Measurements from ENCODE around the gene GON4L. TPM values are rescaled to one million over a fixed set of nuclear protein-coding genes. Genes with fewer than 3 reads are reported as not detected.
"Not testable (repeated sequence)": the region's sequence is repeated elsewhere in the genome, so short reads cannot be mapped to it uniquely, and the experiment has no call there.

GON4L gene
- polyA plus RNA-seq, 1 of the 3 experiments (the other 2 are of a cell fraction), result 16.5 TPM

DNA sequence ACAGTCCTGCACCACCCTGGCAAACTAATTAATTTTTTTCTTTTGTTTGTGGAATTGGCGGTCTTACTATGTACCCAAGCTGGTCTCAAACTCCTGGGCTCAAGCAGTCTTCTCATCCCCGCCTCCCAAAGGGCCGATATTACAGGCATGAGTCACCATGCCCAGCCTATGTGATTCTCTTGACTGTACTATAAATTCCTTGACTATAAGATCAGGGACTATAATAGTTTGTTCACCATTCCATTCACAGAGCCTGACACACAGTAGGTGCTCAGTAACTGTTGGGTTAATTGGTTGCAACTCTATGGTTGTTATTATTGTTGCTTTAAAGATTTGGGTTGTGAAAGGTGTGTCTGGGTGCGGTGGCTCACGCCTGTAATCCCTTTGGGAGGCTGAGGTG lies 150.9 kb downstream of the GON4L start:
- Histone ChIP-seq H3K27ac (ENCODE audit: low read depth in 2 of 2, low read length in 1 of 2) (no peak overlapping the region), H3K9me3 (0 out of 2 replicates have a peak, but pooled peaks cover 7% of the 10 kb centered on the region), H2AFZ (ENCODE audit: low read depth) (no peak overlapping the region), H3K27me3 (ENCODE audit: insufficient read depth) (no peaks in the 10 kb centered on the region), H3K4me1 (ENCODE audit: control insufficient read depth in 1 of 2, insufficient read depth in 2 of 2, low read depth in 1 of 2, low read length in 1 of 2) (no peaks in the 10 kb centered on the region), H3K4me2 (no peak overlapping the region), H4K20me1 (ENCODE audit: insufficient read depth) (peaks cover 8% of the 10 kb centered on the region; the same call in 1 of the 2 replicates), H3K9me2 (no peaks in the 10 kb centered on the region), H3K9ac (no peak overlapping the region), H3K36me3 (replicated peaks in 1 of 2; ENCODE audit: control insufficient read depth in 1 of 2, insufficient read depth in 2 of 2, low read length in 1 of 2) (peaks cover 6 to 25% of the 10 kb centered on the region in 2 experiments), H3K79me2 (ENCODE audit: insufficient read depth) (peaks cover 83% of the 10 kb centered on the region), H3K4me3 (ENCODE audit: low read depth in 2 of 2, low read length in 1 of 2) (no peak overlapping the region), H3F3A (replicated peaks; ENCODE audit: insufficient read depth) (no peaks in the 10 kb centered on the region)
- CTCF ChIA-PET, result interaction anchor here (1.2 kb wide), 1 partner anchor 42 kb away, joined by 4 read pairs; no protein-coding TSS in a partner anchor
- no peak for DNase-seq
- 85% methylated on average over 5 of the region's 5 CpGs for WGBS (ENCODE audit: low lambda C conversion rate)
- no peak for TF ChIP-seq JUND (IDR thresholded peaks at IDR 0.05)
- TF ChIP-seq, protein P1, sequence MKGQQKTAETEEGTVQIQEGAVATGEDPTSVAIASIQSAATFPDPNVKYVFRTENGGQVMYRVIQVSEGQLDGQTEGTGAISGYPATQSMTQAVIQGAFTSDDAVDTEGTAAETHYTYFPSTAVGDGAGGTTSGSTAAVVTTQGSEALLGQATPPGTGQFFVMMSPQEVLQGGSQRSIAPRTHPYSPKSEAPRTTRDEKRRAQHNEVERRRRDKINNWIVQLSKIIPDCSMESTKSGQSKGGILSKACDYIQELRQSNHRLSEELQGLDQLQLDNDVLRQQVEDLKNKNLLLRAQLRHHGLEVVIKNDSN (IDR thresholded peaks at IDR 0.05; ENCODE audit: borderline replicate concordance, low read depth), result no peak
- TF ChIP-seq MEF2A (IDR thresholded peaks at IDR 0.05; ENCODE audit: borderline replicate concordance, low read depth), result no peak
- TF ChIP-seq FOXJ3 (CRISPR knock-in tag; IDR thresholded peaks at IDR 0.05), result no peak
- TF ChIP-seq SMC3 (IDR thresholded peaks at IDR 0.05; ENCODE audit: low read depth, low read length), result no peak
- no peak for TF ChIP-seq GABPA (IDR thresholded peaks at IDR 0.05; ENCODE audit: low read depth)
- no peak for TF ChIP-seq YY1 (IDR thresholded peaks at IDR 0.05; ENCODE audit: low read depth)
- no peak for TF ChIP-seq PBX3 (IDR thresholded peaks at IDR 0.05)
- TF ChIP-seq IRF3 (IDR thresholded peaks at IDR 0.05; ENCODE audit: low read depth, low read length), result no peak
- TF ChIP-seq ELF1 (IDR thresholded peaks at IDR 0.05), result no peak
- TF ChIP-seq, protein P2, sequence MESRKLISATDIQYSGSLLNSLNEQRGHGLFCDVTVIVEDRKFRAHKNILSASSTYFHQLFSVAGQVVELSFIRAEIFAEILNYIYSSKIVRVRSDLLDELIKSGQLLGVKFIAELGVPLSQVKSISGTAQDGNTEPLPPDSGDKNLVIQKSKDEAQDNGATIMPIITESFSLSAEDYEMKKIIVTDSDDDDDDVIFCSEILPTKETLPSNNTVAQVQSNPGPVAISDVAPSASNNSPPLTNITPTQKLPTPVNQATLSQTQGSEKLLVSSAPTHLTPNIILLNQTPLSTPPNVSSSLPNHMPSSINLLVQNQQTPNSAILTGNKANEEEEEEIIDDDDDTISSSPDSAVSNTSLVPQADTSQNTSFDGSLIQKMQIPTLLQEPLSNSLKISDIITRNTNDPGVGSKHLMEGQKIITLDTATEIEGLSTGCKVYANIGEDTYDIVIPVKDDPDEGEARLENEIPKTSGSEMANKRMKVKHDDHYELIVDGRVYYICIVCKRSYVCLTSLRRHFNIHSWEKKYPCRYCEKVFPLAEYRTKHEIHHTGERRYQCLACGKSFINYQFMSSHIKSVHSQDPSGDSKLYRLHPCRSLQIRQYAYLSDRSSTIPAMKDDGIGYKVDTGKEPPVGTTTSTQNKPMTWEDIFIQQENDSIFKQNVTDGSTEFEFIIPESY (IDR thresholded peaks at IDR 0.05; ENCODE audit: borderline replicate concordance, low read depth), result no peak
- no peak for TF ChIP-seq NFIC (IDR thresholded peaks at IDR 0.05; ENCODE audit: borderline replicate concordance)
- TF ChIP-seq RAD21 (IDR thresholded peaks at IDR 0.05; ENCODE audit: low read length), result no peak
- TF ChIP-seq RFX5 (IDR thresholded peaks at IDR 0.05; ENCODE audit: low read length), result no peak
- TF ChIP-seq RXRA (IDR thresholded peaks at IDR 0.05; ENCODE audit: borderline replicate concordance, low read depth), result no peak
- no peak for TF ChIP-seq MXI1 (IDR thresholded peaks at IDR 0.05; ENCODE audit: low read depth, low read length)
- no peak for TF ChIP-seq USF2 (IDR thresholded peaks at IDR 0.05; ENCODE audit: borderline replicate concordance, low read depth, low read length)
- TF ChIP-seq RCOR1 (IDR thresholded peaks at IDR 0.05; ENCODE audit: low read length), result no peak
- no peak for TF ChIP-seq GATA2 (CRISPR knock-in tag; IDR thresholded peaks at IDR 0.05)
- no peak for TF ChIP-seq SIN3A (IDR thresholded peaks at IDR 0.05; ENCODE audit: borderline replicate concordance, low read depth, low read length)
- POLR2A ChIA-PET, result no interaction called here

DNA sequence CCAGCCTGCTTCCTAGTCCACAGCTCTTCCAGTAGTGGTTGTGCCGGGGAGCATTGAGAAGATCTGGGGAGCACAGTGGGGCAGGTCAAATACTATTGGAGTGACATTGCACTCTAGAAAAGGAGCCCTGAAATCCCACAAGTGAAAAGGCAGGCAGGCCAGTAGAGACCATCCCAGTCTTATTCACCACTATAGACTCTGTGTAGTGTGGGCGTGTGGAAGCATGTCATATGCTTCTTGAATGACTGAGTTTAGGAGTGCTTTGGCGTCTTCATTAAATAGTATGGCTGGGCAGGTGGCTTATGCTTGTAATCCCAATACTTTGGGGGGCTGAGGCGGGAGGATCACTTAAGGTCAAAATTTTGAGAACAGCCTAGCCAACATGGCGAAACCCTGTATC lies 152.6 kb downstream of the GON4L start:
- H3K4me1 ChIP-seq (ENCODE audit: control insufficient read depth in 1 of 2, insufficient read depth in 2 of 2, low read depth in 1 of 2, low read length in 1 of 2), result not testable (repeated sequence)

More for the DNA sequence above, 152.6 kb downstream of the GON4L start:
- H3K4me3 ChIP-seq (ENCODE audit: low read depth in 2 of 2, low read length in 1 of 2); H3K27me3 ChIP-seq (ENCODE audit: insufficient read depth); H3K27ac ChIP-seq (ENCODE audit: low read depth in 2 of 2, low read length in 1 of 2); DNase-seq; H3K4me2 ChIP-seq; POLR2A ChIA-PET; H3K9me3 ChIP-seq; H2AFZ ChIP-seq (ENCODE audit: low read depth); H3K9ac ChIP-seq; H3K9me2 ChIP-seq; CTCF ChIA-PET; H3F3A ChIP-seq (replicated peaks; ENCODE audit: insufficient read depth): not testable (repeated sequence)
- Histone ChIP-seq H3K36me3 (replicated peaks in 1 of 2; ENCODE audit: control insufficient read depth in 1 of 2, insufficient read depth in 2 of 2, low read length in 1 of 2) (peaks cover under 1 to 14% of the 10 kb centered on the region in 2 experiments), H3K79me2 (ENCODE audit: insufficient read depth) (peaks cover 81% of the 10 kb centered on the region), H4K20me1 (ENCODE audit: insufficient read depth) (peaks cover 16% of the 10 kb centered on the region; the same call in 1 of the 2 replicates)
- WGBS (ENCODE audit: low lambda C conversion rate), result 87% methylated on average over 4 of the region's 5 CpGs
